Measurements from ENCODE around the gene BOC. TPM values are rescaled to one million over a fixed set of nuclear protein-coding genes. Genes with fewer than 3 reads are reported as not detected.
"Not testable (repeated sequence)": the region's sequence is repeated elsewhere in the genome, so short reads cannot be mapped to it uniquely, and the experiment has no call there.

Gene BOC
- 4.7 and 5.0 TPM in 2 replicates for polyA plus RNA-seq (2014; cell fraction: cytosol; rRNA removed)
- polyA plus RNA-seq (2014; cell fraction: nucleus; rRNA removed) = 7.2 and 11.3 TPM in 2 replicates

GRCh38 chr3:113211330-113212149 is at the start of gene BOC:
Gene BOC (plus strand): TSS chr3:113211557. CDS start chr3:113249803, 38,246 bp downstream.
- peak; percentile 36 for DNase-seq (ENCODE audit: low spot score)

- no peak for DNase-seq (ENCODE audit: low spot score)
Observed at GRCh38 chr3:113161661-113162060, 49.7 kb upstream of the BOC start.

DNA sequence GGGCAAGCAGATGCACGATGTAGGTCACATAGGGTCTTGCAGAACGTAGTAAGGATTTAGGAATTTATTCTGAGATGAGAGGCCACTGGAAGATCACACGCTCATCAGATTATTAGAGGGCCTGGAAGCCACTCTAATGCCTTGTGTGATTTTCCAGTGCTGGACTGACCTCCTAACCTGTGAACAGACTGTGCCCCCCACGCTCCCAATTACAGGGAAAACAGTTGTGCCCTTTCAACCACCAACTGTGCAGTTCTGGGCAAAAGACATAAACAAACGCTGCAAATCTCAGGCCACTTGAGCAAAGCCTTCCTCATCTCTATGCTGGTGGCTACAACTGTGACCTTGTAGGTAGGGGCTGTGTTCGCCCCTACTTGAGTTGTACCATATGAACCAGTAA is 48.2 kb upstream of the BOC start:
- no peak for DNase-seq (ENCODE audit: low spot score)

- no peak for DNase-seq (ENCODE audit: low spot score)
Observed at GRCh38 chr3:113165841-113166240, 45.5 kb upstream of the BOC start.

DNA sequence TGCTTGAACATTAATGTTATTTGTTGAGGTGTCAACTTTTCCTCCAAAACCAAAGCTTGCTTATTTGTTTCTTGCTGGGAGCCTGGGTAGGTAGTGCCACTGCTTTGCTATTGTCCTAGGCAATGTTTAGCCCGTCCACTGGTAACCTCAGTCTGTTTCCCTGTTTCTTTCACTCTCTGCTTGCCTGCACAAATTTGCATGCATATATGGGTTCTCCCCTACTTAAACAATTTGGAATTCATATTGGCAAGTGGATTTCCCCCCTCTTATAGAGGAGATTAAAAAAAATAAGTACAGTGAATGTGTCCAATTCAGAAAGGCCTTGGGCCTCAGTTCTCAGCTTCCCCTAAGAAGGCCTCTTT is 45.0 kb upstream of the BOC start:
- no peak for DNase-seq (ENCODE audit: low spot score)

GRCh38 chr3:113166719-113167492 is 44.5 kb upstream of the BOC start:
- DNase-seq (ENCODE audit: low spot score) = peak; percentile 84

GRCh38 chr3:113167825-113168801 is 43.2 kb upstream of the BOC start:
- DNase-seq (ENCODE audit: low spot score) = no peak

DNA sequence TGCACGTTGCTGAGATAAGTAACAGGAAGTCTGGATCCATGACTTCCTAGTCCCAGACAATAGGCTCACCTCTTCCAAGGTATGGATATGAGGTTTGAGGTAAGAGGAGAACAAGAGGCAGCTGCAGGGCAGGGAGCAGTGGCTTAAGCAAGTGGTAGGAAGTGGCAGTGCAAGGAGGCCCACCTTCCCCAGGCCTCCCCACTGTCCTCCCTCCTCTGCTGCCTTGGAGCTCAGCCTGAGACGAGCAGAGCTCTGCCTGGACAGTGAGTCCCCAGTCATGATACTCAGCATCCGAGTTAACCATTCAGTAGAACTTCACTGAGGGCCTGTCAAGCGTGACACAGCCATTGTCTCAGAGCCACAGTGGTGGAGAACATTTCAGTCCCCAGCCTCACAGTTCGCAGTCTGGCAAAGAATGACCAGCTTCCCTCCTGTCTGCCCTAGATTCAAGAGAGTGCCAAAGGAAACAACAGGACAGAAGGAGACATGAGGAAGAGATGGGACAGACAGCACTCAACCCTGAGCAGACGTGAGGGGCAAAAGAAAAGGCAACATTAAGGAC is 41.4 kb upstream of the BOC start:
- DNase-seq (ENCODE audit: low spot score) = no peak

DNA sequence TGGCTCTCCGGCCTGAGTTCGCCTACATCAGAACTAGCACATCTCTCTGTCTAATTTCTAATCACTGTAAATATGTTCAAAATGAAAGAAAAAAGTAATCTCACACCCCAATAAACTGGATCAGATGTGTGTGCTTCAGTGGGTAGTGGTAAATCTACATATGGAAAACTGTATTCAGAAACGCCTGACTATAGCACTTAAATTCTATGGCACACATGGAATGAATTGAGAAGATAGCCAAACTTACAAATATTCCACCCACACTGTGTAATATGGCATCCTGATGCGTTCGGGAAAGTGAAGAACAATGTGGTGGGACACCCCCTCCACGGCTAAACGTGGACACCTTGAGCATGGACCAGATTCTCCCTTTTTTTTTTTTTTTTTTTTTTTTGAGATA is 40.6 kb upstream of the BOC start:
- DNase-seq (ENCODE audit: low spot score) = no peak

- not testable (repeated sequence) for DNase-seq (ENCODE audit: low spot score)
Observed at GRCh38 chr3:113171675-113172300, 39.6 kb upstream of the BOC start.

DNA sequence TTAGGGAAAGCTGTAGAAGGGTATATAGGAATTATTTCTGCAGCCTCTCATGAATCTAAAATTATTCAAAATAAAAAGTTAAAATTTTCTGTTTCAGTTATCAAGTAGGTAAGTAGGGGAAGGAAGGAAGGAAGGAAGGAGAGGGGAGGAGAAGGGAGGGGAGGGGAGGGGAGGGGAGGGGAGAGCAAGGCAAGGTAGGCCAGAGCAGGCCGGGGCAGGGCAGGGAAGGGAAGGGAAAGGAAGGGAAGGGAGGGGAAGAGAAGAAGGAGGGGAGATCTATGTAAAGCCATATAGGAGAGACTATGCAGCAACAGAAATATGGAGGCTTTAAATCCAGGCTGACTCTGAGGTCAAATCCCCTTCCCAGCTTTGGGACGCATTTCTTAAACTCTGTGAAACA is 38.3 kb upstream of the BOC start:
- no peak for DNase-seq (ENCODE audit: low spot score)

DNA sequence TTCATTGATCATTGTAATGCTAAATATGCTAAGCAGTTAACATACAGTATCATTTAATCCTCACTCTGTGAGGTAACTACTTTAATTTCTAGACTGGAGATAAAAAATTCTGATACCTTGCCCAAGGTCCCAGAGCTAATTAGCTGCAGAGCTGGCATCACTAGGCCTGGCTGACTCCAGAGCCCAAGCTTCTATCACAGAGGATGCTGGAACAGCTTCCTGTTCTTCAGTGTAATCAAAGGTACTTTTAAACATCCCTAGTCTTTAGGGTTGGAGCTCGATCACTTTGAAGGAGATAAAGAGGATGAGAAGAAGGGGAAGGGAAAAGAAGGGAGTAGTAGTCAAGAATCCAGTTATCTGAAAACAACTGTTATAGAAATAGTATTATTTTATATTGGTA is 37.1 kb upstream of the BOC start:
- DNase-seq (ENCODE audit: low spot score) = no peak

DNA sequence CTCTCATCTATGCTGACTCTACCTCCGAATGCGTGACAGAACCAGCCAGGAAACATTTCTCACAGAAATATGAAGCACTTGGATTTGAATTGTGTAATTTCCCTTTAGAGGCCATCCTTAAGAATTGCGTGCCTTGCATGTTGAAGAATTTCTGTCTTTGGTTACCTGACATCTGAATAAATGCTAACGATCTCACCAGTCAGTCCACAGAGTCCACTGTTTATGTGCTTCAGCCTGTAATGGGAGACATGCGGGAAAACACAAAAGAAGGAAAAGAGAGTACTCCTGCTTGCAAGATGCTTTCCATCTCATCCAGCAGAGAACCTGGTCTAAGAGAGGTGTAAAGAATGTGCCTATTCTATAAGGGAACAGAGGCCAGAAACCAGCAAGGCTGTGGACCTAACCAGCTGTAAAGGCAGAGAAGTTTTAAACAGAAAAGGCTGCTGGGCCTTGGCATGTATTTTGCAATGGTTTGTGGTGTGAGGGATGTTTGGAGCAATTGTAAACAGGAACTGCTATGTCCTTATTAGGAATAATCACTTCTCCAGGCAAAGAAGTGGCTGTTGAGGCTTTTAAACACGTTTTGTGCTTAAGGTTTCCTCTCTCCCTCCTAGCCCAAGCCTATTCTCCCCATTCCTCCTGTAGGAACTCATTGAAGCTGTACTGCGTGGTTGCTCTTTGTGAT is 36.4 kb upstream of the BOC start:
- DNase-seq (ENCODE audit: low spot score) = no peak

GRCh38 chr3:113177526-113177925 is 33.8 kb upstream of the BOC start:
- no peak for DNase-seq (ENCODE audit: low spot score)

GRCh38 chr3:113179235-113179824 is 32.0 kb upstream of the BOC start:
- DNase-seq (ENCODE audit: low spot score) = no peak

GRCh38 chr3:113183748-113184661 is 27.4 kb upstream of the BOC start:
- no peak for DNase-seq (ENCODE audit: low spot score)

GRCh38 chr3:113185194-113185835 is 26.0 kb upstream of the BOC start:
- no peak for DNase-seq (ENCODE audit: low spot score)

GRCh38 chr3:113186566-113186965 is 24.8 kb upstream of the BOC start:
- no peak for DNase-seq (ENCODE audit: low spot score)
